Peyer's patch (tissue), 4 donors: ENCODE results near the gene CACNA1A. TPM values are rescaled to one million over a fixed set of nuclear protein-coding genes. Genes with fewer than 3 reads are reported as not detected.
"Not testable (repeated sequence)": the region's sequence is repeated elsewhere in the genome, so short reads cannot be mapped to it uniquely, and the experiment has no call there.

ENCODE experiments used
- DNase-seq, 3 donors: peaks; one replicate each; pipeline ENCODE4 v3.0.0-alpha.2; 2017 to 2019
- H3K27ac ChIP-seq, 4 donors: fragments of 200-600 bp; sonication (generic); one replicate each; pipeline ENCODE4 v1.5.1; 2016 to 2019
- H3K27me3 ChIP-seq, 2 donors: fragments of 200-600 bp; sonication (generic); one replicate each; pipeline ENCODE4 v1.5.1; 2019
- H3K36me3 ChIP-seq, 3 donors: fragments of 200-600 bp; sonication (generic); one replicate each; pipeline ENCODE4 v1.5.1; 2016 to 2019
- H3K4me1 ChIP-seq, 4 donors: fragments of 200-600 bp; sonication (generic); one replicate each; pipeline ENCODE4 v1.5.1; 2016 to 2019
- H3K4me3 ChIP-seq, 4 donors: fragments of 200-600 bp; sonication (generic); 1 replicate in 3 of 4; 2 replicates in 1 of 4; pipeline ENCODE4 v1.5.1; 2016 to 2019; ENCODE audit warnings: mild to moderate bottlenecking in 1 of 4
- H3K9me3 ChIP-seq, 4 donors: fragments of 200-600 bp; sonication (generic); one replicate each; pipeline ENCODE4 v1.5.1; 2016 to 2019; ENCODE audit warnings: mild to moderate bottlenecking in 1 of 4
- POLR2A ChIP-seq, 2 donors: fragments of 450-650 bp; IDR thresholded peaks; one replicate each; pipeline ENCODE4 v1.5.1; 2017; ENCODE audit warnings: antibody characterized with exemption in 2 of 2, mild to moderate bottlenecking in 2 of 2, moderate library complexity in 2 of 2
- total RNA-seq, 4 donors: library from RNA; depleted of rRNA; stranded (reverse); fragments of >200 nt; gene quantifications; one replicate each; pipeline ENCODE4 v1.1.0, GENCODE V29; 2016
- TF ChIP-seq, protein P1 (sequence below), 6 experiments: fragments of 450-650 bp in 4 of 6; fragments of 200-600 bp in 2 of 6; sonication (generic) in 1 of 6; IDR thresholded peaks; one replicate each; pipeline ENCODE4 v1.5.1; 2017 to 2019; ENCODE audit warnings: antibody characterized with exemption in 6 of 6, mild to moderate bottlenecking in 3 of 6, moderate library complexity in 1 of 6

The CACNA1A gene
- total RNA-seq, 4 donors from 2014 or later = 16.8 to 25.7 (median 21.7) TPM

DNA sequence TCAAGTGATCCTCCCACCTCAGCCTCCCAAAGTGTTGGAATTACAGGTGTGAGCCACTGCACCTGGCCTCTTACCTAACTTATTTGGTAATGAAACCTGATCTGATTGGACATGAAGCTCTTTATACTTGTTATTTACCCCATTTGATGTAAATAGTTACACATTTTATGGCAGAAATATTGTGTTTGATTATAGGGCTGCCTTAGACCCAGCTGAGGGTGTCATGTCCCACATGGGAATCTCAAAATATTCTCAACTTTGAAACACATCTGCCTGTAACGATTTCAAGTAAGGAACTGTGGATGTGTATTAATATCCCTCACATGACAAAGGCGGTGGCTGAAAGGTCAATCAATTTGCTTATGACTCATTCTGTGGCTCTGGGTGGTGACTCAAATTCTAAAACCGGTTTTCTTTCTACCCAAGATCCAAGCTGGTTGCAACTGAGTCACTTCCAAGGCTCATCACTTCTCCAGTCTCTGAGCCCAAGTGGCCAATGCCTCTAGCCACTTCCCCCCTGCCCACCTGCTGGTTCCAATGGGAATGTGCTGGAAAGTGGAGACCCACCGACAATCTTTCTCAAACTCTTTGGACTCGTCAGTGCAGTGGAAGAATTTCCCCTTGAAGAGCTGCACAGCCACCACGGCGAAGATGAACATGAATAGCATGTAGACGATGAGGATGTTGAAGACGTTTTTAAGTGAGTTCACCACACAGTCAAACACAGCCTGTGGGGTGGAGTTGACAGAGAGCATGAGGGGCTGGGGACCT, 245.2 kb downstream of the CACNA1A start:
- DNase-seq = peak in 1 of 3 donors; percentile 72
- no peak overlapping the region for H3K4me3 ChIP-seq
- H3K27me3 ChIP-seq = peaks cover 0 to 4% of the 10 kb centered on the region in 2 donors
- H3K27ac ChIP-seq = peak overlapping the region in 1 of 4 donors; percentile 8
- H3K9me3 ChIP-seq = no peaks in the 10 kb centered on the region
- H3K4me1 ChIP-seq = peaks cover 0 to 5% (median 2%) of the 10 kb centered on the region in 4 donors
- no peak for TF ChIP-seq POLR2A (IDR thresholded peaks at IDR 0.05)
- TF ChIP-seq, protein P1, sequence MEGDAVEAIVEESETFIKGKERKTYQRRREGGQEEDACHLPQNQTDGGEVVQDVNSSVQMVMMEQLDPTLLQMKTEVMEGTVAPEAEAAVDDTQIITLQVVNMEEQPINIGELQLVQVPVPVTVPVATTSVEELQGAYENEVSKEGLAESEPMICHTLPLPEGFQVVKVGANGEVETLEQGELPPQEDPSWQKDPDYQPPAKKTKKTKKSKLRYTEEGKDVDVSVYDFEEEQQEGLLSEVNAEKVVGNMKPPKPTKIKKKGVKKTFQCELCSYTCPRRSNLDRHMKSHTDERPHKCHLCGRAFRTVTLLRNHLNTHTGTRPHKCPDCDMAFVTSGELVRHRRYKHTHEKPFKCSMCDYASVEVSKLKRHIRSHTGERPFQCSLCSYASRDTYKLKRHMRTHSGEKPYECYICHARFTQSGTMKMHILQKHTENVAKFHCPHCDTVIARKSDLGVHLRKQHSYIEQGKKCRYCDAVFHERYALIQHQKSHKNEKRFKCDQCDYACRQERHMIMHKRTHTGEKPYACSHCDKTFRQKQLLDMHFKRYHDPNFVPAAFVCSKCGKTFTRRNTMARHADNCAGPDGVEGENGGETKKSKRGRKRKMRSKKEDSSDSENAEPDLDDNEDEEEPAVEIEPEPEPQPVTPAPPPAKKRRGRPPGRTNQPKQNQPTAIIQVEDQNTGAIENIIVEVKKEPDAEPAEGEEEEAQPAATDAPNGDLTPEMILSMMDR (IDR thresholded peaks at IDR 0.05) = no peak
- no peaks in the 10 kb centered on the region for H3K36me3 ChIP-seq

DNA sequence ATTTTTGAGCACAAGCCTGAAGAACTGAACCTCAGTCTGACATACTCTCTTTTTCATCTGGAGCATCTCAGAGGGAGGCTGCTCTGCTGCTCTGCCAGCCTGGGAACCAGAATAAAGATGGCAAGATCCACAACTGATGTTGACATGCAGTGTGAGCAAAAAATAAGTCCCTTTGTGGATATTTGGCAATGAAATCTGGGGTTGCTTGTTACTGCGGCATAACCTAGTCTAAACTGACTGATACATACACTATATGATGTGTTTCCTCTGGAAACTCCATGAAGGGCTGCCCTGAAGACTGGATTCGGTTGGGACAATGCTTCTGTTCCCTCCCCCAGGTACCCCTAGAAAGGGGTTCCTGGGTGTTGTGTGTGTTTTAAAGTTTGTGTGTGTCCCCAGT, 249.4 kb downstream of the CACNA1A start:
- peaks cover 0 to 4% of the 10 kb centered on the region in 2 donors for H3K27me3 ChIP-seq
- H3K4me3 ChIP-seq = no peak overlapping the region
- H3K9me3 ChIP-seq = no peaks in the 10 kb centered on the region
- DNase-seq = no peak
- no peaks in the 10 kb centered on the region for H3K36me3 ChIP-seq
- H3K27ac ChIP-seq = no peak overlapping the region
- TF ChIP-seq, protein P1 (IDR thresholded peaks at IDR 0.05) = no peak
- no peak for TF ChIP-seq POLR2A (IDR thresholded peaks at IDR 0.05)
- peaks cover 0 to 5% (median 2%) of the 10 kb centered on the region in 4 donors for H3K4me1 ChIP-seq

DNA sequence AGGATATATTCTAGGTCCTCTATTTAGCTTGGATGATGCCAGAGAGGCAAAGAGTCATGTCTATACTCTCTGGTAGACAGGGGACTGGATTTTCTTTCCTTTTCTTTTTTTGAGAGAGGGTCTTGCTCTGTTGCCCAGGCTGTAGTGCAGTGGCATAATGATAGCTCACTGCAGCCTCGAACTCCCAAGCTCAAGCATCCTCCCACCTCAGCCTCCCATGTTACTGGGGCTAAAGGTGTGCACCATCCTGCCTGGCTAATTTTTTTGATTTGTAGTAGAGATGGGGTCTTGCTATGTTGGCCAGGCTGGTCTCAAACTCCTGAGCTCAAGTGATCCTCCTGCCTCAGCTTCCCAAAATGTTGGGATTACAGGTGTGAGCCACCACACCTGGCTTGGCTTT, 249.9 kb downstream of the CACNA1A start:
- H3K4me1 ChIP-seq, H3K4me3 ChIP-seq: not testable (repeated sequence)

DNA sequence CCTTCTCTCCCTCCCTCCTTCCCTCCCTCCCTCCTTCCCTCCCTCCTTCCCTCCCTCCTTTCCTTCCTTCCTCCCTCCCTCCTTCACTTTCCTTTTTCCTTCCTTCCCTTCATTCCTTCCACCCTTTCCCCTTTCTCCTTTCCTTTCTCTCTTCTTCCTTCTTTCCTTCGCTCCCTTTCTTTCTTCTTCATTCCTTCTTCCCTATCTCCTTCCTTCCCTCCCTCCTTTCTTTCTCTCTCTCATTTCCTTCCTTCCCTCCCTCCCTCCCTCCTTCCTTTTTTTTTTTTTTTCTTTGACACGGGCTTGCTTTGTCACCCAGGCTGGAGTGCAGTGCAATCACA, 250.6 kb downstream of the CACNA1A start:
- TF ChIP-seq POLR2A (IDR thresholded peaks at IDR 0.05) = no peak
- TF ChIP-seq, protein P1 (IDR thresholded peaks at IDR 0.05) = no peak
- no peak overlapping the region for H3K27ac ChIP-seq

More for the DNA sequence above, 249.9 kb downstream of the CACNA1A start:
- H3K27me3 ChIP-seq, H3K36me3 ChIP-seq, H3K9me3 ChIP-seq, DNase-seq, H3K27ac ChIP-seq: not testable (repeated sequence)

DNA sequence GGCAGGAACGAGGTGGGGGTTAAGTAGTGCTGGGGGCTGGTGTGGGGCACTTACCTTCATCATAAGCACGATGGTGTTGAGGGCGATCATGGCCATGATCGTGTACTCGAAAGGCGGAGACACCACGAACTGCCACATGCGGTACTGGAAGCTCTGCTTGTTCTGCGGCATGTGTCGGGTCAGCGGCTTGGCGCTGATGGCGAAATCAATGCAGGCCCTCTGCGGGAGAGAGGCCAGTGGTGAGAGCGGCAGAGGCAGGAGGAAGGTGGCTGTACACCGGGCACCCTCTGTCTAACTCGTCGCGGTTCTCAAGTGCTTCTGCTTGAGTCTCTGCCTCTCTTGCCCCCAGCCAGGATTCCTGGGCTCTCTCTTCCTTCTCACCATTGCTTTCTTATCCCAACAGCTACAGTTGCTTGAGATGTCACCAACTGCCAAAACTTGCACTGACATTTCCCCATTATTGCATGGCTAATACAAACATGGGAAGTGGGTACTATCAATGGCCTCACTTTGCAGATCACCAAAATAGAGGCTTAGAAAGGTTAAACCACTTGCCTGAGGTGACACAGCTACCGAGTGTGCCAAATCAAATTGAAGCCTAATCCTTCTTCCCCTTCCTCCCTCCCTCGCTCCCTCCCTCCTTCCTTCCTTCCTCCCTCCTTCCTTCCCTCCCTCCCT, 251.1 kb downstream of the CACNA1A start:
- Histone ChIP-seq H3K4me3 (no peak overlapping the region), H3K27me3 (peaks cover 0 to 4% of the 10 kb centered on the region in 2 donors)
- DNase-seq = no peak

More for the DNA sequence above, 250.6 kb downstream of the CACNA1A start:
- H3K4me1 ChIP-seq = peaks cover 0 to 2% (median 0%) of the 10 kb centered on the region in 4 donors
- no peak overlapping the region for H3K4me3 ChIP-seq
- H3K27me3 ChIP-seq = peaks cover 0 to 4% of the 10 kb centered on the region in 2 donors
- no peaks in the 10 kb centered on the region for H3K36me3 ChIP-seq
- DNase-seq = no peak
- no peaks in the 10 kb centered on the region for H3K9me3 ChIP-seq

More for the DNA sequence above, 251.1 kb downstream of the CACNA1A start:
- H3K36me3 ChIP-seq = no peaks in the 10 kb centered on the region
- TF ChIP-seq POLR2A (IDR thresholded peaks at IDR 0.05) = no peak
- TF ChIP-seq, protein P1 (IDR thresholded peaks at IDR 0.05) = no peak
- no peaks in the 10 kb centered on the region for H3K9me3 ChIP-seq
- H3K4me1 ChIP-seq = no peaks in the 10 kb centered on the region
- no peak overlapping the region for H3K27ac ChIP-seq
